Adipose tissue (tissue), 3 donors: ENCODE results near the gene SPOCK3. TPM values are rescaled to one million over a fixed set of nuclear protein-coding genes. Genes with fewer than 3 reads are reported as not detected.

Source experiments
- H3K27ac ChIP-seq: one replicate; pipeline ENCODE4 v1.5.1; 2013; ENCODE audit warnings: low read depth, low read length
- WGBS, 3 donors: extraction: QIAGEN DNeasy Blood & Tissue Kit; methylation state at CpG; one replicate each; pipeline ENCODE4 v1.1.7; 2013; 5-methylcytosine and 5-hydroxymethylcytosine counted together
- polyA plus RNA-seq, 3 donors: library from polyadenylated mRNA; stranded (reverse); fragments of 200-250 nt; gene quantifications; one replicate each; pipeline ENCODE4 v1.2.3, GENCODE V29; 2013
- donor health status: healthy with polysubstance abuse.
- donor health status: Bipolar disorder and iron deficiency.
- donor health status: healthy.

SPOCK3 gene
- polyA plus RNA-seq, 3 donors, result 0.06 to 0.12 TPM; not detected in 1

DNA sequence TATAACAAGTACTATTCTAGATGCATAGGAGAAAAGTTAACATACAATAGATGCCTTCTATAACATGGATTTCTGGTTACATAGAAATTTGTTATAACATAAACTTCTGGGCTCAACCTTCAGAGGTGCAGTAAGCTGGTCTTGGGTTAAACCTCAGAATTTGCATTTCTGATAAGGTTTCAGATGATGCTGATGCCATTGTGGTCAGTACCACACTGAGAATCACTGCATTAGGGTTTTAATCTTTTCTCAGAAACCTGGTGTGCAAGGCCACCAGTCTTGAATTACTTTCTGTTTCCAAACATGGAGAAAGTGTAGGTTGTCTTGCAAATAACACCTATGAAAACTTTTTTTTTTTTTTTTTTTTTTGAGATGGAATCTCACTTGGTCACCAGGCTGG is 146.2 kb downstream of the SPOCK3 start:
- no peak overlapping the region for H3K27ac ChIP-seq

DNA sequence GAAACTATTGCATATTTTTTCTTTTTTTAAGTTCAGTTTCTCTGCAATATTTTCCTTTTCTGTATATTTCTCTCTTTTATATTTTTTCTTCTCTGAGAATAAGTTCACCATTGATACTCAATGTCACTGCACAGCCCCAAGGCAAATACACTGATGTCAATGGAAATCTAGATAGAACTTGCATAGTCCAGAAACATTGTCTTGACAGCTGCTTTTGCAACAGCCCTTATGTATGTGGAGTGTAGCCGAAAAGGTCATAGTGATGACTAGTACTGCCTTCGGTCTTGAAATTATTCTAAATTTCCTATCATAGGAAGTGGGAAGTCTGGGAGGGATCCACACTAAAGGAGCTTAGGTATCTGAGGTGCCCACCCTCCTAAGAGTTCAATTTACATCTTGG is 150.0 kb downstream of the SPOCK3 start:
- 77 to 88% (median 81%) methylated on average over 2 of the region's 2 CpGs for WGBS, 3 donors
- no peak overlapping the region for H3K27ac ChIP-seq

DNA sequence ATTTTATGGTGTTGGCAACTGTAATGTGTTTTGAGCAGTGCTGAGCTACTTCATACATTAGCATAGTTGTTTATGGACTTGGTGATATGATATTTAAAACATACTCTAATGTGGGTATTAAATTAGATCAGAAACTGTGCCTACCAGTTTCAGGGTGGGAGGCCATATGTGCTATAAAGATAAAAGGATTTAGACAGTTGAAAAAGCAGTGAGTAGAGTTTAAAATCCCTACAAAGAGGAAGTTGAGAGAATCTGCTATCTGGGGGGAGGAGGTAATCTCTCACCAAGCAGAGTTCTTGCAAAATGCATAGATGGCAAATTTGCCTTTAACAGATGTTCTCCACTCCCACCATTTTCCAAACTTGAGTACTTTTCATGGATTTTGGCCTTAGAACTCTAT is 154.5 kb downstream of the SPOCK3 start:
- H3K27ac ChIP-seq, result no peak overlapping the region

- H3K27ac ChIP-seq, result no peak overlapping the region
- 60 to 70% (median 67%) methylated on average over 1 of the region's 1 CpG for WGBS, 3 donors
These were observed 181.6 kb downstream of the SPOCK3 start for GRCh38 chr4:167052631-167053091.

DNA sequence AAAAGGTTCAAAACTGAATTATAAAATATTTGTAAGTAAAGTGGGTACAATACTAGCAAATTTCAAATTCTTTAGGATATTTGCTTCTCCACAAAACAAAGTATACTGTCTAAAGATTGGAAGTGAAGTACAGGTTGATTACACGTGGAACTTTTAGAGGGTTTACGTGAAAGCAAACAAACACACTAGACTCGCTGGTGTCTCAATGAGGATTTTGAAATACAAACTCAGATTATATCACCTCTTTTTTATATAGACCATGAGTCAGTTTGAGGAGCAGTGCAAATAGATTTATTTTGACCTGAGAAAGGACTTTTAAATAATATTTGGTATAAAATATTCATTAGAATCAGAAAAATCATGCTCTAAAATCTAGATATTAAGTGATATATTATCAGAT is 185.0 kb downstream of the SPOCK3 start:
- no peak overlapping the region for H3K27ac ChIP-seq
- WGBS, 3 donors, result 78 to 89% (median 82%) methylated on average over 3 of the region's 3 CpGs

DNA sequence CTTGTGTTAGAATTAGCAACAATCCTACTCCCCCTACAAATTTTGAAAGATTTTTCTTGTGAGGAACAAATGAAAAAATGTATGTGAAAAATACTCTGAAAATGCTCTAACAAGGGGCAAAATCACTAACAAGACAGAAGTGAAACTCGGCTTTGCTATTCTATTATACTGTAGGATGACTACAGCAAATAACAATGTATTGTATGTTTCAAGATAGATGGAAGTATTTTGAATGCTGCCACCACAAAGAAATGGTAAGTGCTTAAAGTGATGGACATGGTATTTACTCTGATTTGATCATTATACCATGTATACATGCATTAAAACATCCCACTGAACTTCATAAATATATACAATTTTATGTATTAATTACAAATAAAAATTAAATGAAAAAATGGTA is 192.8 kb downstream of the SPOCK3 start:
- 52 to 79% (median 74%) methylated on average over 1 of the region's 1 CpG for WGBS, 3 donors
- no peak overlapping the region for H3K27ac ChIP-seq

DNA sequence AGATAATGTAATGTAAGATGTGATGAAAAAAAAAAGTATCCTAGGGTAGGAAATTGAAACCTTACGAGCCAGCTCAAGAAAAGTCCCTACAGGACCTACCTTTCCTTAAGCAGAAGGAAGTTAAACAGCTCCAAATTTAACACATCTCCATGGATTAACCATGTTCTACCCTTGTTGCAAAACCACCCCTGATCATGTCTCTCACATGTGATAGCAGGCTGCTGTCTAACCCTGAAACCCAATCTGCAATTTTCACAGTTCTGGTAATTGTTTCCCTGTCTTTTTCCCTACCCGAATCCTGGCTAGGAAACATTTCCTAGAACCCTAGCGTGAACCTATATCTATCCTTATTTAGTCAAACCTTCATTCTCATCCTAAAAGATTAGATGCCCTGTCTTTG is 198.9 kb downstream of the SPOCK3 start:
- no peak overlapping the region for H3K27ac ChIP-seq
- 64 to 93% (median 69%) methylated on average over 3 of the region's 3 CpGs for WGBS, 3 donors

DNA sequence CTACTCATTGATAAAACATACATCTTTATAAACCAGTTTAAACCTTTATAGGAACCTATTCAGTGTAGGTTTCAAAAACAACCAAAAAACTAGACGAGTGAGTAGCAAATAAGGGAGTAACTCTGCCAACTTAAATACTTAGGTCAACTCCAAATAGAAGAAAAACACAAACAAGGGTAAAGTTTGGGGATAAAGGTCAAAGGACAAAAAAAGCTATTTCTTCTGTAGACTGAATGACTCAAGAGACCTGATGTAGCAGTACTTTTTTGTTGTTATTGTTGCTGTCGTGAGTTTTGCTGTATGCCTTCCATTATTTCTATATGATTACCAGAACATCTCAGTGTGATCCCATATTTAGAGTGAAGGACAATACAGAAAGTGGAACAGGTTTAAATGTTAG is 199.3 kb downstream of the SPOCK3 start:
- no peak overlapping the region for H3K27ac ChIP-seq
- 34 to 71% (median 56%) methylated on average over 2 of the region's 2 CpGs for WGBS, 3 donors

DNA sequence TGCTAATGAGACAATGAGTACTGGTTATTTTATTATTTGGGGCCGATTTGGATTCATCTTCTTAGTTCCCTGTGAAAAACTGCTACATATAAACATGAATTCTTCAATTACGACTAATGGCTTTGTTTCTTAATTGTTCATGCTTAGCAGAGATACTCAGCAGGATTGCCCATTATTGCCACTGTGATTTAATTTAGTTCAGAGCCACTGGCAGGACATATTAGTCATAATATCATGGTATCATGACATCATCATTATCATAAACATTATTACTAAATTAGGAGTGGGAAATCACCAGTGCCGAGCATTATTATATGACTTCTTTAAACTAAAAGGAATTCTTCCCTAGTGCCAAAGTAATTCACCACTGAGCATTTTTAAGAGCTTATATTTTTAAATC is 201.4 kb downstream of the SPOCK3 start:
- WGBS, 3 donors, result 71 to 86% (median 81%) methylated on average over 3 of the region's 3 CpGs
- no peak overlapping the region for H3K27ac ChIP-seq

DNA sequence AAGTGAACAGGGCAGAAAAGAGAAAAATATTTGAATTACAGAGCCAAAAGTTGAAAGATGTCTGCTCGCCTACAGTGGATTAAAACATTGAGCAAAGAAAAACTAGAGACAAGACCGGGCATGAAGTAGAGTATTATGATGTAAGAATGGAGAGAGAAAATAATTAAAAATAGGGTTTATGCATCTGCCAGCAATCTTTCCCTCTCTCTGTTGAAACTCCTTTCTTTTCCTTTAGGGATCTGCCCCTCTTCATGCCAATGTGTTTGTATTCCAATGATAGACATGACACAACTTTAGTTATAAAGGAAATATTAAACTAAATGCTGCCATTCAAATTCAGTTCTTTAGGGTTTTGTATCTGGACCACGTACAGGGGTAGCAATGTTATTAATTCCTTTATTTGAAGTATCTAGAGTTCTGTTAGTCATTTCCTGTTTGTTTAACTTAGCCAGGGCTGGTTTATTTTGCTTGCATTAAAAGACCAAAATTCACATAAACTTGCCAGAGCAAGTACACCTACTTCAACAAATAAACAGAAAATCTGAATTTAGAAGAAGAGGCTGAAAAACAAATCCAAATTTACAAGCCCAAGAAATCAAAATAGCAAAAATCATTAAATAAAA is 202.6 kb downstream of the SPOCK3 start:
- no peak overlapping the region for H3K27ac ChIP-seq
- 47 to 66% (median 61%) methylated on average over 3 of the region's 3 CpGs for WGBS, 3 donors

DNA sequence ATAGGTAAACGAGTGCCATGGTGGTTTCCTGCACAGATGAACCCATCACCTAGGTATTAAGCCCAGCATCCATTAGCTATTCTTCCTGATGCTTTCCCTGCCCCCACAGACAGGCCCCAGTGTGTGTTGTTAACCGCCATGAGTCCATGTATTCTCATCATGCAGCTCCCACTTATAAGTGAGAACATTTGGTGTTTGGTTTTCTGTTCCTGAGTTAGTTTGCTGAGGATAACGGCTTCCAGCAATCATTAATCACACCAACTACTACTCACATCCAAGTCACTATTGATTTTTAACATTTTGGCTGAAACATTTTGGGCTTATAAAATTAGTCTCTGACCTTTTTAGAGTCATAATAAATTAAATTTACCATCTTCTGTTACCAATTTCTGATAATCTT is 205.3 kb downstream of the SPOCK3 start:
- 45 to 82% (median 77%) methylated on average over 3 of the region's 3 CpGs for WGBS, 3 donors
- no peak overlapping the region for H3K27ac ChIP-seq

- WGBS, 3 donors, result 71 to 83% (median 78%) methylated on average over 3 of the region's 3 CpGs
- H3K27ac ChIP-seq, result no peak overlapping the region
These were observed 208.6 kb downstream of the SPOCK3 start for GRCh38 chr4:167025670-167026069.

DNA sequence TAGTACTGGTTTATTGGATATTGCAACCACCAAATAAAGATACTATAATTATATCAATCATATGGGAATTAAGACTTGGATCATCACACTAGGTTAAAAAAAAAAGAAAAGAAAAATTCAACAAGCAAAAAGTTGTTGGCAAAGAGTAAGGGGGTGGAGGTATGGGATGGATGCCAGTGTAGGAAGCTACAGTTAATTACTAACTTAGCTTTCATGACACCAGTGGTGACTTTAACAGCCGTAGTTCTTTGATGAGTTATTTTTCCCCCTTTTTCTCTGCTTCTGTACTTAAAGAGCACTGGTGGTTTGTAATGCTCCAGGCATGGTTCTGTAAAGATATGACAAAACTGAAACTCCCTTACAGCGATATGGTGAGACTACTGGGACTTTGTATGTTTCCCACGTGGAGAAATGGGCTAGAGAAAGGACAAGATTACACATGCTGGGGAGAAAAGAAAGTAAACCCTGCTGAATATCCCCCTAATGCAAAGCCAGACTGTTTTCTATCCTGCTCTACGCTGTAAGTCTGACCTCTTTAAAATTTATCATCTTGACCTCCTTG is 210.8 kb downstream of the SPOCK3 start:
- WGBS, 3 donors, result 51 to 56% (median 52%) methylated on average over 4 of the region's 4 CpGs
- H3K27ac ChIP-seq, result no peak overlapping the region

GRCh38 chr4:167021545-167022155 is 212.6 kb downstream of the SPOCK3 start:
- no peak overlapping the region for H3K27ac ChIP-seq

GRCh38 chr4:167020410-167020809 is 213.9 kb downstream of the SPOCK3 start:
- 21 to 39% (median 35%) methylated on average over 1 of the region's 1 CpG for WGBS, 3 donors

More at GRCh38 chr4:167021545-167022155, 212.6 kb downstream of the SPOCK3 start:
- 13 to 23% (median 23%) methylated on average over 11 of the region's 11 CpGs for WGBS, 3 donors

DNA sequence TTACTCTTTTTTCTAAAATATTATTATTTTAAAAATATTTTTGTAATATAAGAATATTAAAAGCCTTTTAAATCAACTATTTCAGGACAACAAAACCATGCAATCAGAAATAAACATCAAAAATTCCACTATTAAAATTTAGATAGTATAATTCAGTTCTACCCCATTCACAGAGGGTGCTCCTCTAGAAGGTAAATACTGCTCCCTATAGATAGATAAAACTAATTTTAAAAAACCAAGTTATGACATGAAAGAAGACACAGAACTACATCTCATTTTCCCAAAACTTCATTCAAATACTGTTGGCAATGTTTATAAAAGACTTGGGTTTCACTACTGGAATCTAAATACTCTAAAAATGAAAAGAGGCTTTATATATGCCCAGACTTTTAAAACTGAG is 219.3 kb downstream of the SPOCK3 start:
- no peak overlapping the region for H3K27ac ChIP-seq

More at GRCh38 chr4:167020410-167020809, 213.9 kb downstream of the SPOCK3 start:
- H3K27ac ChIP-seq, result no peak overlapping the region

DNA sequence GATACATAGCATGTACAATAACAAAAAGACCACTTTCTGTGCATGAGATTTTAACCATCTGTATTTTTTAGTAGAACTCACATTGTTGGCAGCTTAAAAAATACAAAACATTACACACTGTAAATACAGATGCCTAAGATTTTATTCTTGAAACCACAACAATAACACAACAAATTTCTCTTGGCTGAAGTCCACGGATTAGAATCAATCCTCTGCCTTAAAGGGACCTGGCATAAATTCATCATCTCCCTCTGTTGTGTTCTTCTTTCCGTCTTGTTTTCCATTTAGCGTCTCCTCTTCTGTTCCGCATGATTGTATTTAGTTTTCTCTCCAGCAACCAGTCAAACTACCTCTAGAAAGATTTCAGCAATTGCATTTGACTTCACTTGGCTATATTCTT is 231.0 kb downstream of the SPOCK3 start:
- WGBS, 3 donors, result 70 to 80% (median 72%) methylated on average over 4 of the region's 4 CpGs
- no peak overlapping the region for H3K27ac ChIP-seq

DNA sequence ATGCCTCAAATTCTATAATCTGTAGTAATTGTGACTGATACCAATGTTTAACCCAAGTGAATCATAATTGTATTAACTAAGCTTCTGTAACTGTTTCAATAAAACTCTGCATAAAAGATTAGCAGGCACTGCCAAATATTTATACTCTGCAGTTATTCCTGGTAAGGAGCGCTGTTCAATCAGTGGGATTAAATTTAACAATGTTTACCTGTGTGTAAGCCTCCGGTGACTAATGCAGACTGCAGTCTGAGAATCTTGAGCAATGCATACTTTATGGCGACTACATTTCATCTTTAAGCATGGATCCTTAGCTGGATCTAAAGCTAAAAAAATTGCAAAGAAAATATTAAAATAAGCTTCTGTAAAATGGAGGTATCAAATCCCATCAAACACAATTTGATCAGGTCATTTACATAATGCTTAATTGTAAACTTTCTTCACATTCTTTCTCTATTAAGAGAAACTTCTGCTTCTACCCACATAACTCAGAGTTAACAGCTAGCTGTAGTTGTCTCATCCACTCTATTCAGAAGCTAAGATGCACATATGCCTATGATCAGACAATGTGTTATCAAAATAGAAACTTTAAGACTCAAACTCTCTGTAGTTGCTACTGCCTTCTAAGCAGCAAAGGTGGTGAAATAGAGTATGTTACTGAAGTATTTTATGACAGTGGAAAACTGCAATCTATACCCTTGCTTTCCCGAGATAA is 234.0 kb downstream of the SPOCK3 start:
- WGBS, 3 donors, result 38 to 75% (median 62%) methylated on average over 4 of the region's 4 CpGs
- no peak overlapping the region for H3K27ac ChIP-seq

GRCh38 chr4:166996216-166996615 is 238.1 kb downstream of the SPOCK3 start:
- 59 to 73% (median 67%) methylated on average over 1 of the region's 1 CpG for WGBS, 3 donors
- H3K27ac ChIP-seq, result no peak overlapping the region

- no peak overlapping the region for H3K27ac ChIP-seq
These were observed 239.6 kb downstream of the SPOCK3 start for GRCh38 chr4:166994686-166995085.
